DND-41 (cell line): ENCODE data around the gene CHP1.
"Not testable (repeated sequence)": the region's sequence is repeated elsewhere in the genome, so short reads cannot be mapped to it uniquely, and the experiment has no call there.

Experiments used
- ATAC-seq: fragments of 200-7000 bp; cut with Tn5 transposase; 3 replicates; pipeline ENCODE4 v1.9.1; 2021; ENCODE audit warnings: low read depth; ENCODE audit not compliant: insufficient read depth
- DNase-seq: peaks from one replicate; pipeline ENCODE4 v3.0.0-alpha.2; 2020
- H2AFZ ChIP-seq: 2 replicates; pipeline ENCODE4 v1.6.0; 2012; ENCODE audit warnings: low read depth, low read length
- H3K27ac ChIP-seq: 2 replicates; pipeline ENCODE4 v1.5.1; 2012; ENCODE audit warnings: low read length, inconsistent platforms
- H3K27me3 ChIP-seq: fragments of 200-600 bp; sonication (generic); 2 replicates; pipeline ENCODE4 v1.6.0; 2012; ENCODE audit warnings: low read length, mild to moderate bottlenecking, inconsistent platforms; ENCODE audit not compliant: insufficient read depth, poor library complexity
- H3K36me3 ChIP-seq: 2 replicates; pipeline ENCODE4 v1.5.1; 2012; ENCODE audit warnings: low read length, inconsistent platforms; ENCODE audit not compliant: insufficient read depth
- H3K4me1 ChIP-seq: 2 replicates; pipeline ENCODE4 v1.5.1; 2012; ENCODE audit warnings: mild to moderate bottlenecking, low read length; ENCODE audit not compliant: insufficient read depth
- H3K4me2 ChIP-seq: 2 replicates; pipeline ENCODE4 v1.6.0; 2012; ENCODE audit warnings: mild to moderate bottlenecking, moderate library complexity, low read length, inconsistent platforms; ENCODE audit not compliant: insufficient read depth
- H3K4me3 ChIP-seq, 2 experiments: fragments of 200-600 bp in 1 of 2; shearing (Covaris generic) in 1 of 2; 2 replicates each; pipeline ENCODE4 v1.5.1; 2012 to 2016; ENCODE audit warnings: inconsistent platforms in 2 of 2, low read length in 2 of 2, mild to moderate bottlenecking in 2 of 2, low read depth in 1 of 2, moderate library complexity in 1 of 2
- H3K79me2 ChIP-seq: 2 replicates; pipeline ENCODE4 v1.6.0; 2012; ENCODE audit warnings: low read length, inconsistent platforms; ENCODE audit not compliant: insufficient read depth
- H3K9ac ChIP-seq: 2 replicates; pipeline ENCODE4 v1.6.0; 2012; ENCODE audit warnings: low read depth, mild to moderate bottlenecking, inconsistent platforms, low read length, moderate library complexity
- H3K9me3 ChIP-seq: 2 replicates; pipeline ENCODE4 v1.5.1; 2012; ENCODE audit warnings: low read length, moderate library complexity, mild to moderate bottlenecking, inconsistent platforms; ENCODE audit not compliant: insufficient read depth, severe bottlenecking
- H4K20me1 ChIP-seq: 2 replicates; pipeline ENCODE4 v1.6.0; 2012; ENCODE audit warnings: low read length; ENCODE audit not compliant: insufficient read depth
- CTCF ChIP-seq: IDR thresholded peaks from 2 replicates; pipeline ENCODE4 v1.5.1; 2012; ENCODE audit warnings: borderline replicate concordance, low read length, moderate library complexity, mild to moderate bottlenecking; ENCODE audit not compliant: poor library complexity, severe bottlenecking; ENCODE audit errors: extremely low read depth
- EZH2 ChIP-seq: IDR thresholded peaks from 3 replicates; pipeline ENCODE4 v1.6.1; 2012; ENCODE audit warnings: borderline replicate concordance, low read depth, mild to moderate bottlenecking, moderate library complexity, low read length, inconsistent platforms; ENCODE audit not compliant: severe bottlenecking

Gene CHP1

GRCh38 chr15:41258750-41259471 is 27.8 kb downstream of the CHP1 start:
- Histone ChIP-seq H3K27ac (no peak overlapping the region), H3K9me3 (no peaks in the 10 kb centered on the region), H3K9ac (no peak overlapping the region), H3K4me1 (no peaks in the 10 kb centered on the region), H3K36me3 (peaks cover 10% of the 10 kb centered on the region; the same call in 1 of the 2 replicates), H3K4me2 (no peak overlapping the region), H2AFZ (no peak overlapping the region), H4K20me1 (no peaks in the 10 kb centered on the region), H3K27me3 (no peaks in the 10 kb centered on the region), H3K4me3 (no peak overlapping the region), H3K79me2 (no peaks in the 10 kb centered on the region)
- DNase-seq (no peak), ATAC-seq (no peak)
- TF ChIP-seq EZH2 (no peak), CTCF (no peak)

GRCh38 chr15:41259546-41260189 is 28.6 kb downstream of the CHP1 start:
- ATAC-seq (no peak), DNase-seq (no peak)
- no peaks in the 10 kb centered on the region for H3K79me2 ChIP-seq
- no peak overlapping the region for H3K9ac ChIP-seq
- H3K4me3 ChIP-seq = no peak overlapping the region
- no peaks in the 10 kb centered on the region for H3K4me1 ChIP-seq
- no peaks in the 10 kb centered on the region for H3K27me3 ChIP-seq
- TF ChIP-seq EZH2 (no peak), CTCF (no peak)
- no peaks in the 10 kb centered on the region for H4K20me1 ChIP-seq
- H3K9me3 ChIP-seq = no peaks in the 10 kb centered on the region
- no peak overlapping the region for H3K27ac ChIP-seq
- no peak overlapping the region for H3K4me2 ChIP-seq
- H3K36me3 ChIP-seq = peaks cover 10% of the 10 kb centered on the region; the same call in 1 of the 2 replicates
- no peak overlapping the region for H2AFZ ChIP-seq

- not testable (repeated sequence) for H2AFZ ChIP-seq, DNase-seq, H3K27ac ChIP-seq, H4K20me1 ChIP-seq, ATAC-seq, H3K4me2 ChIP-seq, H3K9me3 ChIP-seq, H3K4me1 ChIP-seq, H3K79me2 ChIP-seq, H3K9ac ChIP-seq, H3K27me3 ChIP-seq, H3K4me3 ChIP-seq
- H3K36me3 ChIP-seq = peaks cover 10% of the 10 kb centered on the region; the same call in 1 of the 2 replicates
These were observed 29.9 kb downstream of the CHP1 start for GRCh38 chr15:41260924-41261323.

- Histone ChIP-seq H2AFZ (no peak overlapping the region), H3K36me3 (peaks cover 10% of the 10 kb centered on the region; the same call in 1 of the 2 replicates), H3K27me3 (no peaks in the 10 kb centered on the region), H3K4me2 (no peak overlapping the region), H3K9ac (no peak overlapping the region), H3K27ac (no peak overlapping the region), H3K9me3 (no peaks in the 10 kb centered on the region), H3K4me1 (no peaks in the 10 kb centered on the region), H4K20me1 (no peaks in the 10 kb centered on the region), H3K4me3 (no peak overlapping the region), H3K79me2 (no peaks in the 10 kb centered on the region)
- TF ChIP-seq CTCF (no peak), EZH2 (no peak)
- DNase-seq (no peak), ATAC-seq (no peak)
These were observed 31.5 kb downstream of the CHP1 start for GRCh38 chr15:41262571-41262970.
